SK-N-MC (cell line): Measurements from ENCODE around the gene HOXA1.

Experiments used
- DNase-seq: peaks from one replicate; pipeline ENCODE4 v3.0.0-alpha.2; 2011; ENCODE audit warnings: low read depth, low spot score
- H3K27ac ChIP-seq: fragments of 200-600 bp; sonication (generic); 2 replicates; pipeline ENCODE4 v1.5.1; 2016; ENCODE audit warnings: mixed run types
- H3K36me3 ChIP-seq: fragments of 200-600 bp; sonication (generic); 2 replicates; pipeline ENCODE4 v1.6.1; 2017; ENCODE audit warnings: antibody characterized with exemption, low read length, mixed read lengths; ENCODE audit not compliant: insufficient read depth
- H3K4me3 ChIP-seq: fragments of 200-600 bp; sonication (generic); 2 replicates; pipeline ENCODE4 v1.5.1; 2016
- H3K9ac ChIP-seq: fragments of 200-600 bp; sonication (generic); 2 replicates; pipeline ENCODE4 v1.8.0; 2017; ENCODE audit warnings: mixed run types, mixed read lengths; ENCODE audit not compliant: insufficient read length
- H3K9me3 ChIP-seq: fragments of 200-600 bp; sonication (generic); 2 replicates; pipeline ENCODE4 v1.6.1; 2017; ENCODE audit warnings: low read depth, mild to moderate bottlenecking, antibody characterized with exemption, low read length, moderate library complexity, mixed read lengths
- EZH2 ChIP-seq: fragments of 200-600 bp; sonication (generic); IDR thresholded peaks from one replicate; pipeline ENCODE4 v1.6.1; 2017; ENCODE audit warnings: antibody characterized with exemption
- FOXP2 ChIP-seq: optimal IDR thresholded peaks from 2 replicates; pipeline ENCODE3; 2011; ENCODE audit warnings: mild to moderate bottlenecking, moderate library complexity; ENCODE audit not compliant: insufficient read depth; ENCODE audit errors: extremely low read length, control extremely low read depth
- POLR2AphosphoS5 ChIP-seq: IDR thresholded peaks from 2 replicates; pipeline ENCODE4 v1.6.1; 2012; ENCODE audit warnings: mild to moderate bottlenecking, low read depth, low read length, borderline replicate concordance

The HOXA1 gene

DNA sequence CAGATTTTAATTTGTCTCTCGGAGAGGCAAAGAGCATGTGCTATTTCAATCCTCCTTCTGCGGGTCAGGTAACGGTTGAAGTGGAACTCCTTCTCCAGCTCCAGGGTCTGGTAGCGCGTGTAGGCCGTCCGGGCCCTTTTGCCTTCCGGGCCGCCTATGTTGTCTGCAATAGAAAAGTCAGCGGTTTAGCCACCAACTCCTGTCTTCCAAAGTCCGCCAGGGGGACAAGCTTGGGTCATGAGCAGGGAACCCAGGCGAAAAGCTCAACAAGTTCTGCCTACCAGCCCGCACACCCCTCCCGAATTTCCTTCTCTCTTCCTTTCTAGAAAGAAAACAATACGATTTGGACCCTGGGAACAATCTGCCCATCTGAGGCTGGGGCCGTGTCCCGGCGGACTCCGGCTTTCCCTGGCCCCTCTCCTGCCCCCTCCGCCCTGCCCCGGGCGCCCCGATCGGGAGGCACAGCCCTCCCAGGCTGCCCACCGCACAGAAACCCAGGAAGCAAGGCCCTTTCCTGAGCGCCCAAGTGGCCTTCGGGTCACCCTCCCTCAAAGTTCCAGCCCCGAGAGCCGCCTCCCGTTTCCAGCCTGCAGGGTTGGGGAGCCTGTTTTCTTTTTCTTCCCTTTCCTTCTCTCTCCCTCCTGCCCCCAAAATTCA lies 46.3 kb upstream of the HOXA1 start:
- Histone ChIP-seq H3K9me3 (no peaks in the 10 kb centered on the region), H3K9ac (no peak overlapping the region), H3K36me3 (no peaks in the 10 kb centered on the region), H3K4me3 (no peak overlapping the region), H3K27ac (no peak overlapping the region)
- DNase-seq, result no peak
- TF ChIP-seq FOXP2 (no peak), POLR2AphosphoS5 (no peak), EZH2 (no peak)

DNA sequence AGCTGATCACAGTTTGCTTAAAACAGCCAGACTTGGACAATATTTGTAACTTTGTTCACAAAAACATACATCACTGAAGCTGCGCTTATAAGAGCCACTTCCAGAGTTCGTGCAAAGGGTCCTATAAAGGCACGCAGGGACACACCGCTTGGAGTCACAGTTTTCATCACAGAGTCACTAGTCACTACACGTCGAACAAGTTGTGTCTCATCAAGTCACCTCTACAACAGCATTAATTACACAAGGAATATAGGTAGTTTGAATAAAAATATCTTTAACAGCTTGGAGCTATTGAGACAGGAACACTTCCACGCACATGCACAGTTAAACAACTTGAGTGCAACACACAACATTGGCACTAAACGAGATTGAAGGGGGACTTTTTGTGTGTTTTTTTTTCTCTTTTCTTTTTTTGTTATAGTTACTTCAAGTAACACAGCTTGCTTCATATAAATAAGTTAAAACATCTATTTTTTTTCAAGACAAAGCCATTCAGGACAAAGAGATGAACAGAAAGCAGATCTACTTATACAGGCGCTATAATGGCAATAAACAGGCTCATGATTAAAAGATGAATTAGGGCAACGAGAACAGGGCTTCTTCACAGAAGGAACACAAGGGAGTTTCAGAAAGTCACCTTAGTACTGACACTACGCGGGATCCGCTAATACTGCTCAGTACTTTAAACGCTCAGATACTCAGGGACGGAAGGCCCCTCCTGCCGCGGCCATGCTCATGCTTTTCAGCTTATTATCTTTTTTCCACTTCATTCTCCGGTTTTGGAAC lies 45.5 kb upstream of the HOXA1 start:
- no peak for DNase-seq
- Histone ChIP-seq H3K4me3 (no peak overlapping the region), H3K27ac (no peak overlapping the region), H3K9ac (no peak overlapping the region), H3K9me3 (no peaks in the 10 kb centered on the region), H3K36me3 (no peaks in the 10 kb centered on the region)
- no peak for TF ChIP-seq EZH2
- no peak for TF ChIP-seq POLR2AphosphoS5

DNA sequence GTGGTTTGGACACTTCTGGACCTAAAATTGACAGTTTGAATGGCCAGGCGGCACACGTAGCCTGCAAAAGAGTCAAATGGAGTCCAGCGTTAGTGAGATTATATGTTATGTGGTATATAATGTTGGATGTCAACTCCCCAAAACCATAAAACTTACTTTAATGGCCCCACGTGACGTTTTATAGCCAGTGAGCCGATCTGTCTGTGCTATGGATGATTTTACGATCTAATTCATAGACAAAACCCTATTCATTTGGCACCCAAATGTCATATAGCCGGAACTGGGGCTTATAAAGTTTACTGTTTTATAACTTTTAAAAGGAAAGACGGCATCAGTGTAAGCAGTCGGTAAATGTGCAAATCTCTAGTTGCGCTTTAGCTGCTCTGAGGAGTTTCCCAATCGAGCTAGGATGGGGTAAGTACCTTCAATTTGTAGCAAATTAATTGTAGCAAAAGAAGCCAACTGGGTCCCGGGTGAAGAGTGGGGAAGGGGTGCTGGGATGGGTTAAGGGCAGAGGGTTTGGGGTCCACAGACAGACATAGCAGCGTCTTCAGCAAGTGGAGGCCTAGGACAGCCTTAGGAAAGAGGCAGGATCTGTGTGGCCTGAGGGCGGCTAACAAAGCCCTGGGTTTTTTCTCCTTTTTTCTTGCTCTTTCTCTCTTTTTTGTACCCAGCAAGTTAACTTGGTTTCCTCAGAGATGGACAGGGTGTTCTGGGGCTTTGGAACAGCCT lies 44.5 kb upstream of the HOXA1 start:
- peak; percentile 44 for DNase-seq
- peak overlapping the region; percentile 55 for H3K4me3 ChIP-seq
- no peak overlapping the region for H3K27ac ChIP-seq

DNA sequence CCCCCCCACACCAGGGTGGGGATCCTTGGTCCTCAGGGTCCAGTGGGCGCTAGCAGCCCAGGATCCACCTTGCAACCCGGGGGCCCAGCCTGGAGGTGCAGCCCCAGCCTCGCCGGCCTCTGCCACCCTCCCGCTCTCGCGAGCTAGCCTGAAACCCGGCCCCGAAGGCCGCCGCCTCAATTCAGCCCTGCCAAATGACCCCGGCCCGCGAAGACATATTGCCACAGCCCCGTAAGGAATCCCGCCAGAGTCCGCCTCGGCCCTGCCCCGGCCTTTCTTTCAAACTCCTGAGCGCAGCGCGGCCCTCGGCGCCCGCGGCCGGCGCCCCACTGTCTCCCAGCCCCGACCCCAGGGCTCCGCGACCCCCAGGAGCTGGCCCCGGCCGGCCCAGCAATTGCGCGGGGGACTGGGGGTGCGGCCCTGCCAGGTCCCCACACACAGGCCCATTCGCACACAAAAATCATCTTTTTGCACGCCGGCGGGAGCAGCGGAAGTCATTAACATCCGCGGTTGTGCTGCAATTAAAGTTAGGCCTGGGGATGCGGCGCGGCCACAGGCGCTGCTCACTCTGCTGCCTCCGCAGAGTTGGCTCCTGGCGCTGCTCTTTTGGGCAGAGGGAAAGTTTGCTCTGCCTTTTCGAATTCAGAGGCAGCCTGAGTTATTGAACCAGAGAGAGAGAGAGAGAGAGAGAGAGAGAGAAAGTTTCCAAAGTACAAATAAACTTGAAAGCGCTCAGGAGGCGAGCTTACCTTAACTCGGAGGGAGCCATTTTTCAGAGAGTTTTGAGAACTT lies 43.7 kb upstream of the HOXA1 start:
- no peaks in the 10 kb centered on the region for H3K9me3 ChIP-seq
- peak overlapping the region; percentile 55 for H3K4me3 ChIP-seq
- no peak overlapping the region for H3K9ac ChIP-seq
- H3K36me3 ChIP-seq, result no peaks in the 10 kb centered on the region
- H3K27ac ChIP-seq, result no peak overlapping the region
- TF ChIP-seq EZH2 (peak; percentile 84), FOXP2 (no peak)
- DNase-seq, result no peak

More for the DNA sequence above, 44.5 kb upstream of the HOXA1 start:
- Histone ChIP-seq H3K36me3 (no peaks in the 10 kb centered on the region), H3K9ac (no peak overlapping the region), H3K9me3 (no peaks in the 10 kb centered on the region)
- TF ChIP-seq FOXP2 (no peak), EZH2 (no peak), POLR2AphosphoS5 (no peak)

DNA sequence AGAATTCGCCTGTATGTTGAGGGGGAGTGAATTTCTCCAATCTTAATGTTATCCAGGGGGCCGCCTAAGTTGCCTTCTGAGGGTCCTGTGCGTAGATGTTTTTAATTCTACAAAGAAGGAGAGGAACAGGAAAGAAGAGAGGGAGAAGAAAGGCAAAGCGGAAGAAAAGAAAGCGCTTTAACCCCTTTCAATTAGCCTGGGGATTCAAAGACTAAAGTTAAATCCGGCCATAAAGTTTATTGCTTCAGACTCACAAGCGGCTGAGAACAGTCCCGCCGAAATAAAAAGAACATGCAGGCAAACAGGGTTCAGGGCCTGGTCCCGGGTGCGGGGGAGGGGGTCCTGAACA lies 43.2 kb upstream of the HOXA1 start:
- H3K9ac ChIP-seq, result no peak overlapping the region

DNA sequence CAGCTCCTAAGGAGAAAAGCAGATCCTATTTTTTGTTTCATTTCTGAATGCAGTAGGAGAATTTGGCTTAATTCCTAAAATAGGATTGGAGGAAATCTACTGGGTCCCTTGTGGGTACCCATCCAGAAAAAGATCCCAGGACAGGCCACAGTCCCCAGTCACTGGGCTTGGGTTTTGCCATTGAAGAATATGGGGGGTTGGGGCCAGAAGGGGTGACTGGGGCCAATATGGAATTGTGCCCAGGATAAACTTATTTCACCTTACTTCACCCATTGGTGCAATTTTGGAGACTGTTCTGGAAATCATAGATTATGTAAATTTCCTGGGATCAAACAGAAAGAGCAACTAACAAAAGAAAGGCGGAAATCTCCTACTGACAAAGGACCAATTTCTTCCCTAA lies 42.7 kb upstream of the HOXA1 start:
- Histone ChIP-seq H3K4me3 (no peak overlapping the region), H3K27ac (no peak overlapping the region), H3K36me3 (no peaks in the 10 kb centered on the region), H3K9ac (no peak overlapping the region), H3K9me3 (no peaks in the 10 kb centered on the region)
- no peak for TF ChIP-seq FOXP2
- TF ChIP-seq EZH2, result no peak
- no peak for TF ChIP-seq POLR2AphosphoS5
- no peak for DNase-seq

More for the DNA sequence above, 43.2 kb upstream of the HOXA1 start:
- Histone ChIP-seq H3K4me3 (no peak overlapping the region; the same call in 1 of the 2 replicates), H3K36me3 (no peaks in the 10 kb centered on the region), H3K27ac (no peak overlapping the region), H3K9me3 (no peaks in the 10 kb centered on the region)
- DNase-seq, result no peak
- no peak for TF ChIP-seq POLR2AphosphoS5
- no peak for TF ChIP-seq FOXP2

DNA sequence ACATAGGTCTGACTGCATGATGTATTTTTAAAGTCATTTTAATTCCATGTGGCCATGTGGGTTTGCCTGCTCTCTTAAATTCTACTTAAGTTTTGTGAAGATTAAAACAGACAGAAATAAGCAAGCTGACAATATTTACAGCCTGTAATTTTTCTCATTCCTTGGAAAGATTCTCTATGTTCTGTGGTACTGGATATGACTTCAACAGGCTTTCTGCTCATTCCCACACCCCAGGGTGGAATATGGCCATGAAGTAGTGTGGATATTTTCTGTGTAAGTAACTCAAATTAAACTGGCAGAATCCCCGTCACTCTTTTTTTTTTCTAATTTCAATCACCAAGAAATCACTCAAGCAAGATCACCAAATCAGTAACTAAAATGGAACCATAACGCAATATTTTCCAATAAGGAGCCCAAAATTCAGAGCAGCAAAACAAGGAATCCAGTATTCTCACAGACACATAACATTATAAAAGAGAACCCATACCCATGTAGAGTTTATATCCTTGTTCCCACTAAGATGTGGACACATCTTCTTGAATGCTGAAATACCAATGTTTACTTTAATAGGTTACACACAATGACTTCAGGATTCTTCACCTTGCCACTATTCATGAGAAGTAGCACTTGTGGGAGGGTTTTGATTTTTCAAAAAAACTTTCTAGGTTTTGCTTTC lies 42.0 kb upstream of the HOXA1 start:
- Histone ChIP-seq H3K9me3 (no peaks in the 10 kb centered on the region), H3K36me3 (no peaks in the 10 kb centered on the region), H3K27ac (no peak overlapping the region), H3K9ac (no peak overlapping the region), H3K4me3 (no peak overlapping the region)
- no peak for DNase-seq
- TF ChIP-seq EZH2 (no peak), POLR2AphosphoS5 (no peak), FOXP2 (no peak)
